ENCODE results near the gene GADD45G. TPM values are rescaled to one million over a fixed set of nuclear protein-coding genes. Genes with fewer than 3 reads are reported as not detected.

Gene GADD45G
- total and polyA plus RNA-seq, 2 of the 8 experiments (the other 6 are each of a cell fraction or from before 2014, with no cell fraction given): 7.0 to 11.4 TPM

DNA sequence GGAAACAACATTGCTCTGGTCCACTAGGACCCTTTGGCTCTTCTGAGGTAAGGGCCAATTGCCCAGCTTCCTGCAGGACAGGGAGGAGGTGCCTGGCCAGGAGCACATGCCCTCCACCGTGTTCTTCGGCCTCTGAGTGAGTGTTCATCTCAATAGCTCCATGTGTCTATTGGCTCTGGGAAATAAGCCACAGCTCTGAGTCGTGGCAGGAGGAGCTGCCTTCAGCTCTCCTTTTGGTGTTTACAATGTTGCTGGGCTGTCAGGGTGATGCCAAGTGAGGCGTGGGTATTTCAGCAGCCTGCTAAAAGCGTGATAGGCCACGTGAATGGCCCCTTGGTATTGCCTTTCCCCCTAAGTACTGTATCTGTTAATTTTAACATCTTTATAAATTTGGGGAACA is 26.6 kb downstream of the GADD45G start (continued):
- TF ChIP-seq EZH2 (IDR thresholded peaks at IDR 0.05; ENCODE audit: low read depth, low read length, severe bottlenecking): no peak
